Measurements from ENCODE around the gene ELAVL3.
"Not testable (repeated sequence)": the region's sequence is repeated elsewhere in the genome, so short reads cannot be mapped to it uniquely, and the experiment has no call there.

The ELAVL3 gene

DNA sequence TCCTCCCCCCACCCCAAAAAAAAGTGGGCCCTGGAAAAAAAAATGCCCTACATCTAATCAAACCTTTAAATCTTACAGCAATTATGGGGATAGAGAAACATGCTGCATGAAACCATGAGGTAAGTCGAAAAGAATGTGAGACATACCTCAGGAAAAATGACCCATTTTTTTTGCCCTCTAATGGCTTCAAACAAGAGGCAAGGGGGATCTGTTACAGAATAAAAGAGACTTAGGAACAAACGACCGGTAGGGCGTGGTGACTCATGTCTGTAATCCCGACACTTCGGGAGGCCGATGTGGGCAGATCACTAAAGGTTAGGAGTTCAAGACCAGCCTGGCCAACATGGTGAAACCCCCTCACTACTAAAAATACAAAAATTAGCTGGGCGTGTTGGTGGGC is 70.2 kb downstream of the ELAVL3 start:
- DNase-seq: no peak

- DNase-seq: no peak
Observed at GRCh38 chr19:11408591-11408990, 72.3 kb downstream of the ELAVL3 start.

- DNase-seq: not testable (repeated sequence)
Observed at GRCh38 chr19:11406703-11407236, 74.1 kb downstream of the ELAVL3 start.

- peak in 2 of 56 donors; percentile 4 to 16 for DNase-seq
Observed at GRCh38 chr19:11405846-11406643, 74.8 kb downstream of the ELAVL3 start.

DNA sequence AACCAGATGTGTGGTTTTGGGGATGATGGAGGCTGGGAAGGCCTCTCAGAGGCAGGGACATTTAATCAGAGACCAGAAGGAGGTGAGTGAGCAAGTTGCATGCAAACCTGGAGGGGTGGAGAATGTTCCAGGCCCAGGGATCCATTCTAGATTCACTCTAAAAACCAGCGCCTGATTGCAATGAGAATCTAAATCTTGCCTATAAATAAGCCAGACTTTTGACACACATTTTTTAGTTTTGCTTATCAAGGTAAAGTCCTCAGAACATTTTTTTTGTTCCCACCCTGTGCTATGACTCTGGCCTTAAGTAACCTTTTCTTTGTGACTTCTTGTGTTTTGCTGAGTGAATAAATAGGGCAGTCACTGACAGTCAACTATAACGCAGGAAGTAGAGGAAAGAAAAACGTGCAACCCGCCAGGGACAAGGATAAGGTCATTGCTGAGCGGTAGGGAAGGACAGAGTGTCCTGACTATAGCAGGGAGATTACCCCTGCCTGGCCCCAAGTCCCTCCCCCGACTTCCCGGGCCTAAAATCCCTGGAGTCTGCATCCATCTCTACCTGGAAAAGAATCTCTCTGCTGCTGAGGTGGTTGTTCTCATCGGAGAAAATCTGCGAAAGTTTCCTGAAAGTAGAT is 76.1 kb downstream of the ELAVL3 start:
- DNase-seq: no peak

DNA sequence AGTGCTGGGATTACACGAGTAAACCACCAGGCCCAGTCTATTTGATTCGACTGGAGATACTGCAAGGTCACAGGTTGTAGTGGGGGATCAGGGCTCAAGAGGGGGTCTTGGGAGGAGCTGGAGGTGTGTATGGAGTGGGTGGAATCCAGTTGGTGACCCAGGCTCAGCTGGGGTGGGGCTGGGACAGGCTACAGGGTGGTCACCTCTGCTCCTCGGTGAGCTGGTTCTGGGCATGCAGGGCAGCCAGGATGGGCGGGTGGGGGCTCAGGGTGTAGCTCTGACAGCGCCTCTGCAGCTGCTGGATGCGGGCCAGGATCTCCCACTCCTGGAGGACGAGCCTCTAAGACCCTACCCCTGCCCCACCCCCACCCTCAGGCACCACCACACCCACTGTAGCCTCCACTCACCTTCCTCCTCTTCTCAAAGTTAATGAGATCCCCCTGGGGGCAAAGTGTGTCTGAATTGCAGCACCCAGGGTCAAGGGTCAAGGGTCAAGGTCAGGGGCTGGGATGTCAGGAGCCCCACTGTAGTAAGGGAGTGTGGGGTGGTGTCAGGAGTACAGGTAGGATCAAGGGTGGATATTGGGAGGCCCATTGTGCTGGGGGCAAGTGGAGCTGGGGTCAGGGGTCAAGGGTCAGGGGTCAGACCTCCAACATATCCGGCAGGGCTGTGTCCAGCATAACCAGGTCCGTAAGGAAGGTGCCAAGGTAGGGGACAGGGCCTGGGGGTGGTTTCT is 78.9 kb downstream of the ELAVL3 start:
- no peak for DNase-seq

All from nucleus accumbens (tissue), 56 donors.